ENCODE measurements around the gene DHRS3. TPM values are rescaled to one million over a fixed set of nuclear protein-coding genes. Genes with fewer than 3 reads are reported as not detected.

The DHRS3 gene
- total and polyA plus RNA-seq, 10 of the 15 experiments (the other 5 are each of a cell fraction or from before 2014, with no cell fraction given) = 0.23 to 29.7 (median 1.2) TPM

DNA sequence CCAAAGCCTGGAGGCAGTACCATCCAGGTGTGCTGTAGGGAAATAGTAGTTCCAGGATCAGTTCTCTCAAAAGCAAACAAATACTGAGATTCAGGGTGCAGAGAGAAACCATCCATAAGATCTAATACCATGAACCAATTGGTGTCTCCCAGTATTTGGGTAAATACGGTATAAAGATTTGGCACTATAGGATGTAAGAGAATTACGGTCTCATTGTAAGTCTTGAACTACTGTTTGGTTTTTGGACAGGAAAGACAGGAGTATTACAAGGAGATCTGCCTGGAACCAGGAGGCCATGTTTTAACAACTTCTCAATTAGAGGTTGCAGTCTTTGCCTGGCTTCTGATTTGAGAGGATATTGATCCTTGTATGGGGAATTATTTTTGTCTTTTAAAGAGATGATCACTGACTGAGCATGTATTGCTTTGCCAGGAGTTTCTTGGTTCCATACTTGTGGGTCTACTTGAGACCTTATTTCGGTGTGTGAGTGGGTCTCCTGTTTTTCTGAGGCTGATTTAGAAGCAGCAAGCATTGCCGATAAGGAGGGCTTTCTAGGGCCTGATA lies 36.1 kb upstream of the DHRS3 start:
- BruUV-seq (replicated peaks) = no TSS peak
- Histone ChIP-seq H3K4me1 (ENCODE audit: control insufficient read depth, insufficient read depth, low read length) (no peaks in the 10 kb centered on the region), H3K36me3 (ENCODE audit: control insufficient read depth in 2 of 2, insufficient read depth in 2 of 2, low read length in 1 of 2) (no peaks in the 10 kb centered on the region), H3K79me2 (ENCODE audit: control insufficient read depth, insufficient read depth, low read length) (no peaks in the 10 kb centered on the region), H4K20me1 (ENCODE audit: control insufficient read depth, insufficient read depth) (no peaks in the 10 kb centered on the region), H3K27me3 (replicated peaks in 1 of 2; ENCODE audit: control insufficient read depth in 2 of 2, insufficient read depth in 2 of 2, low read length in 1 of 2) (no peaks in the 10 kb centered on the region; a peak in 1 of 4 replicates), H3K9me3 (replicated peaks; ENCODE audit: control insufficient read depth, insufficient read depth, low read length) (no peaks in the 10 kb centered on the region), H3K4me3 (no peak overlapping the region), H2AFZ (ENCODE audit: control insufficient read depth, low read depth, low read length) (no peak overlapping the region), H3K4me2 (ENCODE audit: control insufficient read depth, insufficient read depth) (no peak overlapping the region), H3K27ac (ENCODE audit: control insufficient read depth, insufficient read depth) (no peak overlapping the region), H3K9ac (ENCODE audit: control insufficient read depth, insufficient read depth, low read length) (no peak overlapping the region)
- in situ Hi-C loops (cut with MboI) = no loop called here
- intact Hi-C loops (cut with micrococcal nuclease; ENCODE audit: unreplicated experiment) = no loop called here
- TF ChIP-seq, protein P1, sequence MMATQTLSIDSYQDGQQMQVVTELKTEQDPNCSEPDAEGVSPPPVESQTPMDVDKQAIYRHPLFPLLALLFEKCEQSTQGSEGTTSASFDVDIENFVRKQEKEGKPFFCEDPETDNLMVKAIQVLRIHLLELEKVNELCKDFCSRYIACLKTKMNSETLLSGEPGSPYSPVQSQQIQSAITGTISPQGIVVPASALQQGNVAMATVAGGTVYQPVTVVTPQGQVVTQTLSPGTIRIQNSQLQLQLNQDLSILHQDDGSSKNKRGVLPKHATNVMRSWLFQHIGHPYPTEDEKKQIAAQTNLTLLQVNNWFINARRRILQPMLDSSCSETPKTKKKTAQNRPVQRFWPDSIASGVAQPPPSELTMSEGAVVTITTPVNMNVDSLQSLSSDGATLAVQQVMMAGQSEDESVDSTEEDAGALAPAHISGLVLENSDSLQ (IDR thresholded peaks at IDR 0.05) = no peak
- no peak for TF ChIP-seq EED (IDR thresholded peaks at IDR 0.05; ENCODE audit: low read depth)
- TF ChIP-seq CBX3 (IDR thresholded peaks at IDR 0.05; ENCODE audit: borderline replicate concordance, low read depth) = no peak
- no peak for TF ChIP-seq MEF2A (IDR thresholded peaks at IDR 0.05; ENCODE audit: insufficient read depth, low read depth, low read length)
- TF ChIP-seq, protein P2, sequence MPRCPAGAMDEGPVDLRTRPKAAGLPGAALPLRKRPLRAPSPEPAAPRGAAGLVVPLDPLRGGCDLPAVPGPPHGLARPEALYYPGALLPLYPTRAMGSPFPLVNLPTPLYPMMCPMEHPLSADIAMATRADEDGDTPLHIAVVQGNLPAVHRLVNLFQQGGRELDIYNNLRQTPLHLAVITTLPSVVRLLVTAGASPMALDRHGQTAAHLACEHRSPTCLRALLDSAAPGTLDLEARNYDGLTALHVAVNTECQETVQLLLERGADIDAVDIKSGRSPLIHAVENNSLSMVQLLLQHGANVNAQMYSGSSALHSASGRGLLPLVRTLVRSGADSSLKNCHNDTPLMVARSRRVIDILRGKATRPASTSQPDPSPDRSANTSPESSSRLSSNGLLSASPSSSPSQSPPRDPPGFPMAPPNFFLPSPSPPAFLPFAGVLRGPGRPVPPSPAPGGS (IDR thresholded peaks at IDR 0.05; ENCODE audit: borderline replicate concordance, insufficient read depth, low read depth, low read length, poor library complexity, severe bottlenecking) = no peak
- no peak for TF ChIP-seq NFIC (IDR thresholded peaks at IDR 0.05; ENCODE audit: low read depth, low read length)
- TF ChIP-seq ATF7 (IDR thresholded peaks at IDR 0.05; ENCODE audit: low read depth) = no peak
- TF ChIP-seq, protein P3, sequence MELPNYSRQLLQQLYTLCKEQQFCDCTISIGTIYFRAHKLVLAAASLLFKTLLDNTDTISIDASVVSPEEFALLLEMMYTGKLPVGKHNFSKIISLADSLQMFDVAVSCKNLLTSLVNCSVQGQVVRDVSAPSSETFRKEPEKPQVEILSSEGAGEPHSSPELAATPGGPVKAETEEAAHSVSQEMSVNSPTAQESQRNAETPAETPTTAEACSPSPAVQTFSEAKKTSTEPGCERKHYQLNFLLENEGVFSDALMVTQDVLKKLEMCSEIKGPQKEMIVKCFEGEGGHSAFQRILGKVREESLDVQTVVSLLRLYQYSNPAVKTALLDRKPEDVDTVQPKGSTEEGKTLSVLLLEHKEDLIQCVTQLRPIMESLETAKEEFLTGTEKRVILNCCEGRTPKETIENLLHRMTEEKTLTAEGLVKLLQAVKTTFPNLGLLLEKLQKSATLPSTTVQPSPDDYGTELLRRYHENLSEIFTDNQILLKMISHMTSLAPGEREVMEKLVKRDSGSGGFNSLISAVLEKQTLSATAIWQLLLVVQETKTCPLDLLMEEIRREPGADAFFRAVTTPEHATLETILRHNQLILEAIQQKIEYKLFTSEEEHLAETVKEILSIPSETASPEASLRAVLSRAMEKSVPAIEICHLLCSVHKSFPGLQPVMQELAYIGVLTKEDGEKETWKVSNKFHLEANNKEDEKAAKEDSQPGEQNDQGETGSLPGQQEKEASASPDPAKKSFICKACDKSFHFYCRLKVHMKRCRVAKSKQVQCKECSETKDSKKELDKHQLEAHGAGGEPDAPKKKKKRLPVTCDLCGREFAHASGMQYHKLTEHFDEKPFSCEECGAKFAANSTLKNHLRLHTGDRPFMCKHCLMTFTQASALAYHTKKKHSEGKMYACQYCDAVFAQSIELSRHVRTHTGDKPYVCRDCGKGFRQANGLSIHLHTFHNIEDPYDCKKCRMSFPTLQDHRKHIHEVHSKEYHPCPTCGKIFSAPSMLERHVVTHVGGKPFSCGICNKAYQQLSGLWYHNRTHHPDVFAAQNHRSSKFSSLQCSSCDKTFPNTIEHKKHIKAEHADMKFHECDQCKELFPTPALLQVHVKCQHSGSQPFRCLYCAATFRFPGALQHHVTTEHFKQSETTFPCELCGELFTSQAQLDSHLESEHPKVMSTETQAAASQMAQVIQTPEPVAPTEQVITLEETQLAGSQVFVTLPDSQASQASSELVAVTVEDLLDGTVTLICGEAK (IDR thresholded peaks at IDR 0.05; ENCODE audit: borderline replicate concordance) = no peak
- TF ChIP-seq, protein P4, sequence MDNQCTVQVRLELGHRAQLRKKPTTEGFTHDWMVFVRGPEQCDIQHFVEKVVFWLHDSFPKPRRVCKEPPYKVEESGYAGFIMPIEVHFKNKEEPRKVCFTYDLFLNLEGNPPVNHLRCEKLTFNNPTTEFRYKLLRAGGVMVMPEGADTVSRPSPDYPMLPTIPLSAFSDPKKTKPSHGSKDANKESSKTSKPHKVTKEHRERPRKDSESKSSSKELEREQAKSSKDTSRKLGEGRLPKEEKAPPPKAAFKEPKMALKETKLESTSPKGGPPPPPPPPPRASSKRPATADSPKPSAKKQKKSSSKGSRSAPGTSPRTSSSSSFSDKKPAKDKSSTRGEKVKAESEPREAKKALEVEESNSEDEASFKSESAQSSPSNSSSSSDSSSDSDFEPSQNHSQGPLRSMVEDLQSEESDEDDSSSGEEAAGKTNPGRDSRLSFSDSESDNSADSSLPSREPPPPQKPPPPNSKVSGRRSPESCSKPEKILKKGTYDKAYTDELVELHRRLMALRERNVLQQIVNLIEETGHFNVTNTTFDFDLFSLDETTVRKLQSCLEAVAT (IDR thresholded peaks at IDR 0.05) = no peak
- TF ChIP-seq RUNX3 (IDR thresholded peaks at IDR 0.05; ENCODE audit: low read length) = no peak
- TF ChIP-seq RAD51 (IDR thresholded peaks at IDR 0.05) = no peak
- TF ChIP-seq, protein P5, sequence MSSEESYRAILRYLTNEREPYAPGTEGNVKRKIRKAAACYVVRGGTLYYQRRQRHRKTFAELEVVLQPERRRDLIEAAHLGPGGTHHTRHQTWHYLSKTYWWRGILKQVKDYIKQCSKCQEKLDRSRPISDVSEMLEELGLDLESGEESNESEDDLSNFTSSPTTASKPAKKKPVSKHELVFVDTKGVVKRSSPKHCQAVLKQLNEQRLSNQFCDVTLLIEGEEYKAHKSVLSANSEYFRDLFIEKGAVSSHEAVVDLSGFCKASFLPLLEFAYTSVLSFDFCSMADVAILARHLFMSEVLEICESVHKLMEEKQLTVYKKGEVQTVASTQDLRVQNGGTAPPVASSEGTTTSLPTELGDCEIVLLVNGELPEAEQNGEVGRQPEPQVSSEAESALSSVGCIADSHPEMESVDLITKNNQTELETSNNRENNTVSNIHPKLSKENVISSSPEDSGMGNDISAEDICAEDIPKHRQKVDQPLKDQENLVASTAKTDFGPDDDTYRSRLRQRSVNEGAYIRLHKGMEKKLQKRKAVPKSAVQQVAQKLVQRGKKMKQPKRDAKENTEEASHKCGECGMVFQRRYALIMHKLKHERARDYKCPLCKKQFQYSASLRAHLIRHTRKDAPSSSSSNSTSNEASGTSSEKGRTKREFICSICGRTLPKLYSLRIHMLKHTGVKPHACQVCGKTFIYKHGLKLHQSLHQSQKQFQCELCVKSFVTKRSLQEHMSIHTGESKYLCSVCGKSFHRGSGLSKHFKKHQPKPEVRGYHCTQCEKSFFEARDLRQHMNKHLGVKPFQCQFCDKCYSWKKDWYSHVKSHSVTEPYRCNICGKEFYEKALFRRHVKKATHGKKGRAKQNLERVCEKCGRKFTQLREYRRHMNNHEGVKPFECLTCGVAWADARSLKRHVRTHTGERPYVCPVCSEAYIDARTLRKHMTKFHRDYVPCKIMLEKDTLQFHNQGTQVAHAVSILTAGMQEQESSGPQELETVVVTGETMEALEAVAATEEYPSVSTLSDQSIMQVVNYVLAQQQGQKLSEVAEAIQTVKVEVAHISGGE (CRISPR knock-in tag; IDR thresholded peaks at IDR 0.05) = no peak
- no peak for TF ChIP-seq RCOR1 (conservative IDR thresholded peaks at IDR 0.05; ENCODE audit: low read depth, low read length)
- ChIA-PET RAD21 (ENCODE audit: unreplicated experiment) (no interaction called here), POLR2A (no interaction called here), SMC1A (ENCODE audit: uncharacterized antibody, unreplicated experiment) (no interaction called here), CTCF (no interaction called here)
- ATAC-seq (no peak), FAIRE-seq (no peak), DNase-seq (ENCODE audit: low read depth, low spot score) (no peak)
- WGBS (ENCODE audit: insufficient coverage, insufficient replicate concordance, low lambda C conversion rate, missing lambda C conversion rate) = 49% methylated on average over 4 of the region's 4 CpGs
